GM10847 (cell line): ENCODE measurements around the gene MYO7A.

Experiments used
- POLR2A ChIP-seq: IDR thresholded peaks from 2 replicates; pipeline ENCODE4 v1.6.1; 2011; ENCODE audit not compliant: insufficient read length; ENCODE audit errors: extremely low read depth

Gene MYO7A

DNA sequence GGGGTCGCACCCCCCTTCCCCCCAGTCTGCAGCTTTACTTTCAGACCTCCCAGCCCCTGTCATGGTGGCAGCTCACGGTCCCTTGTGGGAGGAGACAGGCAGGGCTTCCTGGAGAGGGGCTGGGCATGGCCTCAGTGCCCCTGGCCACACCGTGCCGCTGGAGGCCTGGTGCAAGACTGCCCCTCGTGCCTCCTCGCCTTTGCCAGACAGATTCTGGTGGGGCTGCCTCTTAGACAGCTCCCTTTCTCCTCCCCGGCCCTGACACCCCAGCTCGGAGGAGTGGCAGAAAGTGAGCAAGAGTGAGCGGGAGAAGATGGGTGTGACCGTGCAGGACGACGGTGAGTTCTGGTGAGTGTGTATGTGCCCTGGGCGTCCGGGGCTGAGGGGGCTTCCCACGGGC lies 12.1 kb upstream of the MYO7A start:
- no peak for TF ChIP-seq POLR2A

DNA sequence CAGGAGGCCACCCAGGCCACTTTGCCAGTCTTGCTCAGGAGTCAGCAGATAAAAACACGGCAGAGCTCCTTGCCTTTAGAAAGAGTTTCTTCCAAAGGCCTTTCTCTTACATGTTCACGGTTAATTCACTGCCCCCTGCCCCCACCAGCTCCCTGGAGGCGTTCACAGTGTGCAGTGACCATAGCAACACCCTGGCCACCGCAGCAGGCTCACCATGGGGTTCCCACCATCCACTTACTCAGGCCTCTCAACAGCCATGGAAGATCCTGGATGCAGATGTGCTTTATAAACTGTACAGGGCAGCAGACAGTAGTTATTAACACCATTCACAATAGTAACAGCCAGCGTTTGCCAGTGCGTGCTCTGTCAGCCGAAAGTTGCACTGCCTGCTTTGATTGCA lies 10.6 kb upstream of the MYO7A start:
- no peak for TF ChIP-seq POLR2A

DNA sequence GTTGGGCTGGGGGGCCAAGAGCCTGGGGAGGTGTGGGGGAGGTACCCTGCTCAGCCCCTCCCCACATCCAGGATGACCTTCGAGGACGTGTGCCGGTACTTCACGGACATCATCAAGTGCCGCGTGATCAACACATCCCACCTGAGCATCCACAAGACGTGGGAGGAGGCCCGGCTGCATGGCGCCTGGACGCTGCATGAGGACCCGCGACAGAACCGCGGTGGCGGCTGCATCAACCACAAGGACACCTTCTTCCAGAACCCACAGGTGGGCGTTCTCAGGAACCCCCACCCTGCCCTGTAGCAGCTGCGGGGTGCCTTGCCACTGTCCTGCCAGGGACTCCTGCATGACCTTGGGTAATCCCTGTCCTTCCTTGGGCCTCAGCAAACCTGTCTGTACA lies 10.0 kb upstream of the MYO7A start:
- TF ChIP-seq POLR2A: no peak

GRCh38 chr11:77118971-77119370 lies 9.1 kb upstream of the MYO7A start:
- no peak for TF ChIP-seq POLR2A

- TF ChIP-seq POLR2A: no peak
Observed at GRCh38 chr11:77119531-77119936, 8.5 kb upstream of the MYO7A start.

GRCh38 chr11:77120571-77120970 lies 7.5 kb upstream of the MYO7A start:
- no peak for TF ChIP-seq POLR2A

DNA sequence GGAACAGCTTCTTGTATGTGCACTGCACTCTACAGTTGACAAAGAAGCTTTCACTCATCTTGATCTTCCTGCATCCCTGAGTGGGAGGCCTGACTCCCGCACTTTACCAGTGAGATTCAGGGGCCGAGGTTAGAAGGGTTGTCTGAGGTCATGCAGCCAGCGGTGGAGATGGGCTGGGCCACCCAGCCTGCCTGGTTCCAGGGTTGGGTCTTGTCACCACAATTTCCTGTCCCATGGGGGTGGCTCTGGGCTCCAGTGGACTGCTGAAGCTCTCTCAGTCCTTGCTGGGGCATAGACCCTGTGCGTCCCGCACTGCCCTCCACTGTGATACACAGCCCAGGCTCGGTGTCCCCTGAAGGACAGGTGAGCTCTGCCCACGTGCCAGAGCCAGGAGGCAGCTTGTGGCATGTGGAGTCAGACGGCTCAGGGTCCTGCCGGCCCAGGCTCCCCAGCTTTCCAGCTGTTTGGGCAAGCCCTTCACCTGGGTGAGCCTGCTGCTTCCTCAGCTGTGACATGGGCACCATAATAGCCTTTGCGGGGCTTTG lies 6.9 kb upstream of the MYO7A start:
- TF ChIP-seq POLR2A: no peak

DNA sequence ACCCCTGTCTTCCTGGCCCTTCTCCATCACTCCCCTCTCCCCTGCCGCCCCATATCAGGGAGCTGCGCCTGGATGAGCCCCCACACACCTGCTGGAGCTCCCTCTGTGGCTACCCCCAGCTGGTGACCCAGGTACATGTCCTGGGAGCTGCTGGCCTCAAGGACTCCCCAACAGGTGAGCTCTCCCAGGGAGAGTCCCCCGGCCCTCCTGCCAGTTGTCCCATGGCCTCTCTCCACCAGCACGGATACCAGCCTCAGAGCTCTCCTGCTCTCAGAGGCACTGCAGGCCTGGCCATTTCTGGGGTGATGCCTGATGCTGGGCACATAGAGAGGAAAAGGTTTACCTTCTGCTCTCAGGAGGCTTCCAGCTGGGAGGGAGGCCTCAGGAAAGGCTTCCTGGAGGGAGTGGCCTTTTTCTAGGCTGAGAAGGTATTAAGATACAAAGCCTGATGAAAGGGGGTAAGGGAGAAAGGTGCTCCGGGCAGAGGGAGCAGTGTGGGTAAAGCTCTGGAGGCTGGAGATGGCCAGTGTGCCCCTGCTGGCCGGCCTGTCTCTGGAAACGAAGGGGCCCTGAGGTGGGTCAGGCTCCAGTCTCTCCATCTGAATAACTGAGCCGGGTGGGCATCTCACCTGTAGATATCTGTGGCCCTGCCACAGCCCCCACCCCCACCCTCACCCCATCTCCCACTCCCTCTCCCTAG lies 6.0 kb upstream of the MYO7A start:
- TF ChIP-seq POLR2A: no peak

GRCh38 chr11:77122576-77123212 lies 5.4 kb upstream of the MYO7A start:
- TF ChIP-seq POLR2A: no peak

DNA sequence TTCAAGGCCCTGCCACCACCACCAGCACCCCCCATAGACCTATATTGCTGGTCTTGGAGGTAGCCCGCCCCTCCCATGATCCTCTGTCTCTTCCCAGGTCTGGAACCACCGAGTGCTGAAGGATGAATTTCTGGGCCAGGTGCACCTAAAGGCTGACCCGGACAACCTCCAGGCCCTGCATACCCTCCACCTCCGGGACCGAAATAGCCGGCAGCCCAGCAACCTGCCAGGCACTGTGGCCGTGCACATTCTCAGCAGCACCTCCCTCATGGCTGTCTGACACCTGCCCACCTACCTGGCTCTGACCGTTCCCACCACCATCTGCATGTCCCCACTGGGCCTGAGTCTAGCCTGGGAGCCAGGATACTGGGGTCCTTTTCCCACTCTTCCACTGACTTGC lies 4.5 kb upstream of the MYO7A start:
- TF ChIP-seq POLR2A: no peak

DNA sequence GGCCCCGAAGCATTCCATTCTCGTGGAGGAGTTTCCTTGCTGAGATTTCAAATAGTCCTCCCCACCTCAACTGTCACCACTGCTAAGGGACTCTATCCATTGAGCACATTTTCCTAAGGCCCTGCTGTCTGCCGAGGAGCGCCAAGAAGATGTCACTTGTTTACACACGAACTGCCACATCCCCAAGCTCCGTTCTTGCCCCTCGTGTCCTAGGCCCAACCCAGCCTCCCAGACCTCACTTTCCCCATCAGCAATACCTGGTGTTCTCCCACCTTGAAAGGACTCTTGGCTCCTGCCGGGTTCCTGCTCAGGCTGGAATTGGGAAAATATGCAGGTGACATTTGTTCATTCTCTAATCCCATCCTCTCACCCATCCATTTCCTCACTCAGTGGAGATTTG lies 4.0 kb upstream of the MYO7A start:
- TF ChIP-seq POLR2A: no peak

DNA sequence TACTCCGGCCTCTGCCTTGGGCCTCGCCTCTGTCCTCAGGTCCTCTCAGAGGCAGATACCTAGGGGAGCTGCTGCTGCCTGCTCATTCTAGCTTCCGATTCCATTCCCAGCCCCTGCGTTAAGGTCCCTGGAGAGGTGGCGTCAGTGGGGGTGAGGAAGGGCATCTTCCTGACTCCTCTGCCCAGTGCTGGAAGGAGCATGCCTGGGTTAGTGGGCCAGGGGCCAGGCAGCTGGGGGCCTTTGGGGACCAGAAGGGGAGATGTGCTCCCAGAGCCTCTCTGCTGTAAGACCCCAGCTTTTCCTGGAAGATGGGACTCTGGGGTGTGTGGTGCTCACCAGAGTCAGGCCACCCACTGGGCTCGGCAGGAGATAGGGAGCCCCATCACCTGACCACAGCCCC lies 3.6 kb upstream of the MYO7A start:
- TF ChIP-seq POLR2A: no peak

- no peak for TF ChIP-seq POLR2A
Observed at GRCh38 chr11:77125191-77125590, 2.9 kb upstream of the MYO7A start.

- TF ChIP-seq POLR2A: no peak
Observed at GRCh38 chr11:77125695-77126094, 2.4 kb upstream of the MYO7A start.

DNA sequence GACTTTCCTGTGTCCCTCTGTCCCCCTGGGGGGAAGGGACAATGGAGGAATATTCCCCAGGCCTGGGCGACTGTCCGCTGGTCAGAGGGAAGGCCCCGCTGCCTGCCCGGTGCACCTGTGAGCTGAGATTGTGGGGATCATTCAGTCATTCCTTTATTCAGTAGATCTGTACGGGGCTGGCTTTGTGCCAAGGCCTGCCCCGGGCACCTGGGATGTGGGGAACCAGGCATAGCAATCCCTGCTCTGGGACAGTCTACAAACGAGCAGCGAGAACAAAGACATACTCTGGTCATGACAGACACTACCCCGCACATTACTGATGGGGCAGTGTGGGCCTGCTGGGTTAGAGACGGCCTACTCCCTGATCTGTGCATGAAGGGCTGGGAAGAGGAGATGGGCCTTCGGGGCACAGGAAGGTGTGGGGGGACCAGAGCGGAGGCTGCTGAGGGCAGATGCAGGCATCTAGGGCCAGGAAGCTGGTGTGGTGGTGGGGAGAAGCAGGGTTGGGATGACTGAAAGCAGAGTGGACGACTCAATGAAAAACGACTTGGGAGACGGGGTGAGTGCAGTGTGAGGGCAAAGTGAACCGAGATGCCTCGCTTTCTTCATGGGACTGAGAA lies 1.8 kb upstream of the MYO7A start:
- no peak for TF ChIP-seq POLR2A

DNA sequence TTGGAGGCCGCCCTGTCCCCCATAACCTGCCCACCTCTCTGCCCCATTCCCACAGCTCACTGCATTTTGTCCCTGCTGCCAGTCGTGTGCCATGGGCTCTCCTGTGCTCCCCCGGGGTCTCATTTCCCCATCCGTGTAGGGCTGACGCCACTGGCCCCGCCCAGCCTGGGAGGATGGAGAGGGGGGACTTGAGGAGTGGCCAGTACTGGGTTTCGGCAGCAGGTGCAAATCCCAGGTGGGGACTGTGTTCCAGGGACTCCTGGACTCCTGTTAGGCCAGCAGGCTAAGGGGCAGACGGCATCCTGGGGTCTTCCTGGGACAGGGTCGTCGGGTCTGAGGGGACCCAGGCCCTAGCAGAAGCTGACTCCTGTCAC lies 1.2 kb upstream of the MYO7A start:
- TF ChIP-seq POLR2A: no peak
